MM.1S (cell line): ENCODE data around the gene ZNF554.

ENCODE experiments used
- DNase-seq: peaks from one replicate; pipeline ENCODE4 v3.0.0-alpha.2; 2015
- H2AFZ ChIP-seq: fragments of 300-600 bp; sonication (generic); 2 replicates; pipeline ENCODE4 v1.6.0; 2016; ENCODE audit warnings: antibody characterized with exemption, low read length
- H3F3A ChIP-seq: fragments of 300-600 bp; sonication (generic); 2 replicates; pipeline ENCODE4 v1.6.1; 2016; ENCODE audit warnings: mild to moderate bottlenecking, antibody characterized with exemption, low read length, moderate library complexity, mixed read lengths; ENCODE audit not compliant: insufficient read depth
- H3K27ac ChIP-seq: fragments of 300-600 bp; sonication (generic); 2 replicates; pipeline ENCODE4 v1.5.1; 2016; ENCODE audit warnings: mild to moderate bottlenecking, low read length
- H3K27me3 ChIP-seq: fragments of 300-600 bp; sonication (generic); replicated peaks from 2 replicates; pipeline ENCODE4 v1.6.0; 2016; ENCODE audit warnings: low read length; ENCODE audit not compliant: insufficient read depth
- H3K36me3 ChIP-seq: fragments of 300-600 bp; sonication (generic); replicated peaks from 2 replicates; pipeline ENCODE4 v1.6.1; 2016; ENCODE audit warnings: mild to moderate bottlenecking, low read length, mixed read lengths; ENCODE audit not compliant: insufficient read depth
- H3K4me1 ChIP-seq: fragments of 300-600 bp; sonication (generic); 2 replicates; pipeline ENCODE4 v1.6.1; 2016; ENCODE audit warnings: low read length, mixed read lengths
- H3K4me2 ChIP-seq: fragments of 300-600 bp; sonication (generic); 2 replicates; pipeline ENCODE4 v1.6.0; 2016; ENCODE audit warnings: low read depth, low read length
- H3K4me3 ChIP-seq: fragments of 300-600 bp; sonication (generic); 2 replicates; pipeline ENCODE4 v1.5.1; 2016; ENCODE audit warnings: low read length, mixed read lengths
- H3K79me2 ChIP-seq: fragments of 300-600 bp; sonication (generic); 2 replicates; pipeline ENCODE4 v1.6.1; 2016; ENCODE audit warnings: mixed run types, low read length, mixed read lengths
- H3K9ac ChIP-seq: fragments of 300-600 bp; sonication (generic); 2 replicates; pipeline ENCODE4 v1.6.1; 2016; ENCODE audit warnings: low read length, mixed read lengths
- H3K9me2 ChIP-seq: fragments of 300-600 bp; sonication (generic); replicated peaks from 2 replicates; pipeline ENCODE4 v1.6.1; 2016; ENCODE audit warnings: mild to moderate bottlenecking, low read length, mixed read lengths; ENCODE audit not compliant: insufficient read depth
- H3K9me3 ChIP-seq: fragments of 300-600 bp; sonication (generic); replicated peaks from 2 replicates; pipeline ENCODE4 v1.6.1; 2016; ENCODE audit warnings: mild to moderate bottlenecking, low read length, mixed read lengths; ENCODE audit not compliant: insufficient read depth
- H4K20me1 ChIP-seq: fragments of 300-600 bp; sonication (generic); 2 replicates; pipeline ENCODE4 v1.6.1; 2016; ENCODE audit warnings: mild to moderate bottlenecking, low read length, moderate library complexity, mixed read lengths; ENCODE audit not compliant: insufficient read depth
- CTCF ChIP-seq: fragments of 300-600 bp; sonication (generic); IDR thresholded peaks from 2 replicates; pipeline ENCODE4 v1.5.1; 2016; ENCODE audit warnings: antibody characterized with exemption, low read length, mixed read lengths
- EZH2 ChIP-seq: fragments of 300-600 bp; sonication (generic); optimal IDR thresholded peaks from 2 replicates; pipeline ENCODE3; 2017; ENCODE audit warnings: low read depth, mild to moderate bottlenecking, antibody characterized with exemption, low read length, mixed read lengths
- EZH2phosphoT487 ChIP-seq: fragments of 300-600 bp; sonication (generic); IDR thresholded peaks from 2 replicates; pipeline ENCODE4 v1.6.1; 2018; ENCODE audit warnings: antibody characterized with exemption, low read length

ZNF554 gene

GRCh38 chr19:2777952-2778683 is 41.5 kb upstream of the ZNF554 start:
- peaks cover 94% of the 10 kb centered on the region for H3K79me2 ChIP-seq
- no peaks in the 10 kb centered on the region for H3F3A ChIP-seq
- H3K9ac ChIP-seq, result no peak overlapping the region
- H2AFZ ChIP-seq, result no peak overlapping the region
- DNase-seq, result no peak
- H3K27me3 ChIP-seq, result no peaks in the 10 kb centered on the region
- no peak overlapping the region for H3K27ac ChIP-seq
- no peaks in the 10 kb centered on the region for H3K9me2 ChIP-seq
- no peak overlapping the region for H3K4me3 ChIP-seq
- H3K4me2 ChIP-seq, result no peak overlapping the region
- TF ChIP-seq EZH2phosphoT487 (no peak), EZH2 (no peak), CTCF (no peak)
- no peaks in the 10 kb centered on the region for H3K36me3 ChIP-seq
- peaks cover 10% of the 10 kb centered on the region for H3K4me1 ChIP-seq
- H3K9me3 ChIP-seq, result no peaks in the 10 kb centered on the region
- peaks cover 24% of the 10 kb centered on the region for H4K20me1 ChIP-seq

GRCh38 chr19:2779121-2779740 is 40.4 kb upstream of the ZNF554 start:
- no peaks in the 10 kb centered on the region for H3K27me3 ChIP-seq
- peaks cover 7% of the 10 kb centered on the region for H3F3A ChIP-seq
- TF ChIP-seq EZH2, result no peak
- TF ChIP-seq CTCF, result no peak
- TF ChIP-seq EZH2phosphoT487, result no peak
- H3K4me1 ChIP-seq, result peaks cover 16% of the 10 kb centered on the region
- H3K9me2 ChIP-seq, result no peaks in the 10 kb centered on the region
- no peak overlapping the region for H3K9ac ChIP-seq
- H3K79me2 ChIP-seq, result peaks cover 89% of the 10 kb centered on the region
- H3K4me3 ChIP-seq, result no peak overlapping the region
- no peaks in the 10 kb centered on the region for H3K36me3 ChIP-seq
- no peak overlapping the region for H2AFZ ChIP-seq
- no peak for DNase-seq
- no peak overlapping the region for H3K4me2 ChIP-seq
- peaks cover 20% of the 10 kb centered on the region; the same call in 1 of the 2 replicates for H4K20me1 ChIP-seq
- H3K9me3 ChIP-seq, result no peaks in the 10 kb centered on the region
- H3K27ac ChIP-seq, result no peak overlapping the region

GRCh38 chr19:2780284-2780683 is 39.4 kb upstream of the ZNF554 start:
- no peaks in the 10 kb centered on the region for H3K9me3 ChIP-seq
- H3K36me3 ChIP-seq, result no peaks in the 10 kb centered on the region
- TF ChIP-seq EZH2phosphoT487 (no peak), CTCF (no peak), EZH2 (no peak)
- peaks cover 78% of the 10 kb centered on the region for H3K79me2 ChIP-seq
- no peaks in the 10 kb centered on the region for H3K27me3 ChIP-seq
- no peak overlapping the region for H3K4me3 ChIP-seq
- H3K4me2 ChIP-seq, result no peak overlapping the region
- no peak overlapping the region for H3K27ac ChIP-seq
- peaks cover 15% of the 10 kb centered on the region for H3F3A ChIP-seq
- H3K9me2 ChIP-seq, result no peaks in the 10 kb centered on the region
- no peak overlapping the region for H3K9ac ChIP-seq
- H2AFZ ChIP-seq, result no peak overlapping the region
- H4K20me1 ChIP-seq, result peaks cover 10% of the 10 kb centered on the region; the same call in 1 of the 2 replicates
- H3K4me1 ChIP-seq, result peaks cover 24% of the 10 kb centered on the region
- DNase-seq, result no peak
